Fibroblast of villous mesenchyme (primary cell): ENCODE results near the gene WDR70. TPM values are rescaled to one million over a fixed set of nuclear protein-coding genes. Genes with fewer than 3 reads are reported as not detected.
"Not testable (repeated sequence)": the region's sequence is repeated elsewhere in the genome, so short reads cannot be mapped to it uniquely, and the experiment has no call there.

ENCODE experiments used
- DNase-seq: peaks from one replicate; pipeline ENCODE4 v3.0.0-alpha.2; 2010; ENCODE audit warnings: low read depth
- H3K4me3 ChIP-seq: 2 replicates; pipeline ENCODE4 v1.5.1; 2011; ENCODE audit warnings: low read depth, mild to moderate bottlenecking, low read length
- CTCF ChIP-seq: IDR thresholded peaks from 2 replicates; pipeline ENCODE4 v1.5.1; 2012; ENCODE audit warnings: low read depth, mild to moderate bottlenecking, low read length; ENCODE audit not compliant: insufficient read depth
- total RNA-seq: library from RNA; depleted of rRNA; stranded (reverse); fragments of >200 nt; gene quantifications from 2 replicates; pipeline ENCODE4 v1.2.3, GENCODE V29; 2012

Gene WDR70
- total RNA-seq, 1 donor = 29.4 TPM

GRCh38 chr5:37391591-37391990, 12.5 kb downstream of the WDR70 start:
- no peak for TF ChIP-seq CTCF
- H3K4me3 ChIP-seq = no peak overlapping the region

GRCh38 chr5:37396352-37396751, 17.2 kb downstream of the WDR70 start:
- no peak for DNase-seq
- H3K4me3 ChIP-seq = no peak overlapping the region
- TF ChIP-seq CTCF = no peak

More at GRCh38 chr5:37391591-37391990, 12.5 kb downstream of the WDR70 start:
- no peak for DNase-seq

GRCh38 chr5:37400501-37400900, 21.4 kb downstream of the WDR70 start:
- DNase-seq = peak; percentile 45
- no peak overlapping the region for H3K4me3 ChIP-seq
- no peak for TF ChIP-seq CTCF

DNA sequence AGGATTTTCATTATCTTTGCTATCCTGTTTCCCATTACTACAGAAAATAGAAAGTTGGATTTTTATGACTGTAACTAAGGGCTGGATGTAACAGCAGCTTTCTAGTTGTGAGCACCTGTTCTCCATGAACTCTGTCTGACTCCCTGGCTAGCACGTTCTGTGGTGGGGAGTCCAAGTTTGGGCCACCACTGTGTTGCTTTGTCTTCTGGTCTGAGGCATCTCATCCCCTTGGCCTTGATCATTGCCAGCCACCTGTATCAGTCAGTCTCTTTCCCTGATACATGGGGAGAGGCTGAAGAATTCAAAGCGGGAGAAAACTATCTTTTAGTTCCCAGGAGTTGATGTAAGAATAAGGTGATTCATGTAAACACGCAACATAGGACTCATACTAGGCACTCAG, 33.4 kb downstream of the WDR70 start:
- DNase-seq = no peak
- H3K4me3 ChIP-seq = no peak overlapping the region
- TF ChIP-seq CTCF = no peak

DNA sequence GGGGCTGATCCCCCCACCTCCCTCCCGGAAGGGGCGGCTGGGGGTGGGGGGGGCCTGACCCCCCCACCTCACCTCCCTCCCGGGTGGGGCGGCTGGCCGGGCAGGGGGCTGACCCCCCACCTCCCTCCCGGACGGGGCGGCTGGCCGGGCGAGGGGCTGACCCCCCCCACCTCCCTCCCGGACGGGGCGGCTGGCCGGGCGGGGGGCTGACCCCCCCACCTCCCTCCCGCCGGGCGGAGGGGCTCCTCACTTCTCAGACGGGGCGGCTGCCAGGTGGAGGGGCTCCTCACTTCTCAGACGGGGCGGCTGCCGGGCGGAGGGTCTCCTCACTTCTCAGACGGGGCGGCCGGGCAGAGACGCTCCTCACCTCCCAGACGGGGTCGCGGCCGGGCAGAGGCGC, 36.3 kb downstream of the WDR70 start:
- not testable (repeated sequence) for DNase-seq, H3K4me3 ChIP-seq

DNA sequence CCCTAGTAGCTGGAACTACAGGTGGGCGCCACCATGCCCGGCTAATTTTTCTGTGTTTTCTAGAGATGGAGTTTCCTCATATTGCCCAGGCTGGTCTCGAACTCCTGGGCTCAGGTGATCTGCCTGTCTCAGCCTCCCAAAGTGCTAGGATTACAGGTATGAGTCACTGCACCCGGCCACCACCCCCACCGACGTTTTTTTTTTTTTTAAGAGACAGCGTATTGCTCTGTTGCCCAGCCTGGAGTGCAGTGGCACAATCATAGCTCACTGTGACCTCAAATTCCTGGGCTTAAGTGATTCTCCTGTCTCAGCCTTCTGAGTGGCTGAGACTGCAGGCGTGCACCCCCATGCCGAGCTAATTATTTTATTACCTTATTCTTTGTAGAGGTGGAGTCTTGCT, 38.2 kb downstream of the WDR70 start:
- DNase-seq = no peak
- TF ChIP-seq CTCF = no peak
- H3K4me3 ChIP-seq = no peak overlapping the region

GRCh38 chr5:37424441-37424840, 45.3 kb downstream of the WDR70 start:
- no peak overlapping the region for H3K4me3 ChIP-seq
- no peak for DNase-seq
- TF ChIP-seq CTCF = no peak
